ENCODE data around the gene SOCS6.

DNA sequence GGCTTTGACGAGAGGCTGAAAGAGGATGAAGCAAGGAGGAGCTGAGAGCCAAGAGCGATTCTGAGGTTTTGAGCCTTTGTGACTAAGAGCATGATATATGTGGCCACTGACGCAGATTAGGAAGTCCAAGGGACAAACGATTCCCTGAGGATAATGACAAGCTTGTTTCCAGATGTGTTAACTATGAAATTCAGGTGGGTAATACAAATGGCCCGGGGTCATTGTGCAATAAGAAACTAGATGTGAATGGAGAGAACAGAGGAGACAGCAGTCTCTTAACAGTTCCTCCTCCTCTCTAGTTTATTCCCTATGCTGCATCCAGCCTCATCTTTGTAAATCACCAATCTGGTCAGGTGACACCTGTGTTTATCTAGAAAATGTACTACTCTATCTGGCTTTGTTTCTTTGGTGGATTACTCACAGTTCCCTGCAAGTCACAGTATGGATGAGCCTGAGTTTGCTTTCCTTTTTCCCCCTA is 84.2 kb downstream of the SOCS6 start:
- TF ChIP-seq, protein P1, sequence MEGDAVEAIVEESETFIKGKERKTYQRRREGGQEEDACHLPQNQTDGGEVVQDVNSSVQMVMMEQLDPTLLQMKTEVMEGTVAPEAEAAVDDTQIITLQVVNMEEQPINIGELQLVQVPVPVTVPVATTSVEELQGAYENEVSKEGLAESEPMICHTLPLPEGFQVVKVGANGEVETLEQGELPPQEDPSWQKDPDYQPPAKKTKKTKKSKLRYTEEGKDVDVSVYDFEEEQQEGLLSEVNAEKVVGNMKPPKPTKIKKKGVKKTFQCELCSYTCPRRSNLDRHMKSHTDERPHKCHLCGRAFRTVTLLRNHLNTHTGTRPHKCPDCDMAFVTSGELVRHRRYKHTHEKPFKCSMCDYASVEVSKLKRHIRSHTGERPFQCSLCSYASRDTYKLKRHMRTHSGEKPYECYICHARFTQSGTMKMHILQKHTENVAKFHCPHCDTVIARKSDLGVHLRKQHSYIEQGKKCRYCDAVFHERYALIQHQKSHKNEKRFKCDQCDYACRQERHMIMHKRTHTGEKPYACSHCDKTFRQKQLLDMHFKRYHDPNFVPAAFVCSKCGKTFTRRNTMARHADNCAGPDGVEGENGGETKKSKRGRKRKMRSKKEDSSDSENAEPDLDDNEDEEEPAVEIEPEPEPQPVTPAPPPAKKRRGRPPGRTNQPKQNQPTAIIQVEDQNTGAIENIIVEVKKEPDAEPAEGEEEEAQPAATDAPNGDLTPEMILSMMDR (conservative IDR thresholded peaks at IDR 0.05 in 1 of 2, IDR thresholded peaks at IDR 0.05 in 1 of 2; ENCODE audit: low read depth in 1 of 2, low read length in 2 of 2): no peak
- TF ChIP-seq EZH2 (IDR thresholded peaks at IDR 0.05; ENCODE audit: low read length, missing control alignments): no peak
